Fibroblast of villous mesenchyme (primary cell): ENCODE data around the gene CACNA1A. TPM values are rescaled to one million over a fixed set of nuclear protein-coding genes. Genes with fewer than 3 reads are reported as not detected.

Experiments used
- DNase-seq: peaks from one replicate; pipeline ENCODE4 v3.0.0-alpha.2; 2010; ENCODE audit warnings: low read depth
- H3K4me3 ChIP-seq: 2 replicates; pipeline ENCODE4 v1.5.1; 2011; ENCODE audit warnings: low read depth, mild to moderate bottlenecking, low read length
- total RNA-seq: library from RNA; depleted of rRNA; stranded (reverse); fragments of >200 nt; gene quantifications from 2 replicates; pipeline ENCODE4 v1.2.3, GENCODE V29; 2012
- TF ChIP-seq, protein P1 (sequence below): IDR thresholded peaks from 2 replicates; pipeline ENCODE4 v1.5.1; 2012; ENCODE audit warnings: low read depth, mild to moderate bottlenecking, low read length; ENCODE audit not compliant: insufficient read depth

The CACNA1A gene
- total RNA-seq, 1 donor: 0.43 TPM

DNA sequence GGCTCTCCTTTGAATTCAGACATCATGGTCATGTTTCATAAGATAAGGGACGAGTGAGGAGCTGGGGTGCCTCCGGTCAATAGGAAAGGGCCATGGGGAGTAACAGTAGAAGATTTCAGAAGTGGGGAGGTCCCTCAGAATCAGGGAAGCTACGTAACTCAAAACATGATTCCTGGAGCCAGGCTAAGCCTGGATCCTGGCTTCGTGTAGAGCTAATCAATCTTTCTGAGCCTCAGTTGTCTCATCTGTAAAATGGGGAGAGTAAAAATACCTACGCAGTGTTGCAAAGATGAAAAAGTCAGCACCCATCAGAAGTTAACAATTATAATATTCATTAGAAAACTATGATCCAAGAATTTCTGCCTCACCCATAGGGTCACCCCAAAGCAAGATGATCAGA is 106.5 kb downstream of the CACNA1A start:
- DNase-seq: no peak
- TF ChIP-seq, protein P1, sequence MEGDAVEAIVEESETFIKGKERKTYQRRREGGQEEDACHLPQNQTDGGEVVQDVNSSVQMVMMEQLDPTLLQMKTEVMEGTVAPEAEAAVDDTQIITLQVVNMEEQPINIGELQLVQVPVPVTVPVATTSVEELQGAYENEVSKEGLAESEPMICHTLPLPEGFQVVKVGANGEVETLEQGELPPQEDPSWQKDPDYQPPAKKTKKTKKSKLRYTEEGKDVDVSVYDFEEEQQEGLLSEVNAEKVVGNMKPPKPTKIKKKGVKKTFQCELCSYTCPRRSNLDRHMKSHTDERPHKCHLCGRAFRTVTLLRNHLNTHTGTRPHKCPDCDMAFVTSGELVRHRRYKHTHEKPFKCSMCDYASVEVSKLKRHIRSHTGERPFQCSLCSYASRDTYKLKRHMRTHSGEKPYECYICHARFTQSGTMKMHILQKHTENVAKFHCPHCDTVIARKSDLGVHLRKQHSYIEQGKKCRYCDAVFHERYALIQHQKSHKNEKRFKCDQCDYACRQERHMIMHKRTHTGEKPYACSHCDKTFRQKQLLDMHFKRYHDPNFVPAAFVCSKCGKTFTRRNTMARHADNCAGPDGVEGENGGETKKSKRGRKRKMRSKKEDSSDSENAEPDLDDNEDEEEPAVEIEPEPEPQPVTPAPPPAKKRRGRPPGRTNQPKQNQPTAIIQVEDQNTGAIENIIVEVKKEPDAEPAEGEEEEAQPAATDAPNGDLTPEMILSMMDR: no peak
- H3K4me3 ChIP-seq: no peak overlapping the region

DNA sequence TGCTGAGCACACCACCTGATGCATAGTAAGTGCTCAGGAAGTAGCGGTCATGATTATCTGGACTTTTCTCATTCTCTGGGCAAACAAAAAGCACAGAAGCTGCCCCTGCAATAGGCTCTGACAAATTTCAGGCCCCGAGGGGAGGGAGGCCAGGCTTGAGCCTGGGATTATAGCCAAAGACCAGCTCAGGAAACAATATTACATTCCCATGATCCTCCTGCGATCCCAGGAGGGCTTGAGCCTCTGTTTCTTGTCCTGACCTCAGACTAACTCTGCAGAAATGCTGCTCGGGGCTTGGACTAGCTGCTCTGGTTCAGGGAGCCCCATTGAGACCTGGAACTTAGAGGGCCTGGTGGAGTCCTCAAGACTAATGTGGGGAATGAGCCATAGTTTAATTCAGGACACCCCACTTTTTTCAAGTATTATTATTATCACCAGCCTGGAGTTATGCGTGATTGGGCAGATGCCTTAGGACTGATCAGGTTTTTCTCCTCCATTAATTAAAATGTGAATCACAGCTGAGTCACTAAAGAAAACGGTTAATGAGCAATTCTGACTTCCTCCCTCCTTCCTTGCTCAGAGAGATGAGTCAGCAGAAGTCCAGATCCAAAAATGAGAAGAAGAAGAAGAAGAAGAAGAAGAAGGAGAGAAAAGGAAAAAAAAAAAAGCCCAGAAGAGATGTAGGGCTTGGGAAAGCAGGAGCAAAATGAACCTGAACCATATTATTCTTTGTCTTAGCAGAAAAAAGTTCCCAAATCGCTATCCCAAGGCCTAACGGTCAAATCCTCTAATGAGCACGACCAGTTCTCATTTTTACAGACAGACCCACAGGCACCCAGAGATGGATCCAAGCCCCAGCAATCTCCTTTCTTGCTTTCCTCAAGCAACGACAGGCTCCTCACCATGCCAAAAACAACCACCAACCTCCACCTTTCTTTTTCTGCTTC is 107.2 kb downstream of the CACNA1A start:
- peak; percentile 53 for DNase-seq
- no peak overlapping the region for H3K4me3 ChIP-seq
- TF ChIP-seq, protein P1: no peak

DNA sequence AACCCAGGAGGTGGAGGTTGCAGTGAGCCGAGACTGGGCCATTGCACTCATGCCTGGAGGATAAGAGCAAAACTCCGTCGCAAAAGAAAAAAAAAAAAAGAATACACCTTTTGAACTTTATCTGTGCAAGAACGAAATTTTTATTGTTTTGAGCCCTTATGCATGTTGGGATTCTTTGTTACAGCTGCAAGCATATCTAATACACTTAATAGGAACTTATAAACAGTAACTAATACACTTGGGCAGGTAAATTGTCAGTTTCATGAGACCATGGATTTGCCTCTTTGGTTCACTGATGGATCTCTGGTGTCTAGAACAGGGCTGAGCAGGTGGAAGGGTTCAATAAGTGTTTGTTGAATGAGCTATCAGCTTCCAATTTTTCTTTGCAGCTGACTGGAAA is 108.1 kb downstream of the CACNA1A start:
- TF ChIP-seq, protein P1: no peak
- no peak for DNase-seq
- H3K4me3 ChIP-seq: no peak overlapping the region

DNA sequence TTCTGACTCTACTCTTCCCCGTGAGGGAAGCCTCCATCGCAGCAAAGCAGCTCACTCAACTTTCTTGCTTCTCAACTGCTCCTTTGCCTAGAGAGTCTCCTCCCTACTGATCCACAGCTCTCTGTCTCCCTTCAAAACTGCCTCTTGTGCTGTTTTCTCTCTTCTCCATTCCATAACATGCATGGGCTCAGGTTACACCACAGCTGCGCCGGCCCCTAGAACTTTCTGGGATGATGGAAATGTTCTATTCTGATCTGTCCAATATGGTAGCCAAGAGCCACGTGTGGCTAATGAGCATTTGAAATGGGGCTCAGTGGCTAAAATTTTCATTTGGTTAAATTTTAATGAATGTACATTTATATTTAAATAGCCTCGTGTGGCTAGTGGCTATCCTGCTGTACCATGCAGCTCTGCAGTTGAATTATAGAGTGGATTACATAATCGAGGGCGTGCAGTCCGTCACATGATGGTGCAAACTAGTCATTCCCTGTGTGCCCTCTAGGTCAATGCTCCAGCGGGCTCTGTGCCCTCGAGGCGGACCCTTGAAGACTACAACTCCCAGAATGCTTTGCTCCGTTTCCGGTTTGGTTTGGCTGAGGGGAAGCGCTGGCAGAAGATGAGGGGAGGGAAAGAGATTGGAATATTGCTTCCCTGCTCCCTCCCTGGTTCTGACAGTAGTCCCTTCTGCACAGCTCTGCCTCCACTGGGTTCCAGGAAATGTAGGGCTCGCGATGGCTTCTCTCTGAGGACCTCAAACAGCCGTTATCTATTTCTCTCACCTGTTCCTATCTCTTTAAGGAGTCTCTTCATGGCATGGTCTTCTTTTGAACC is 109.8 kb downstream of the CACNA1A start:
- H3K4me3 ChIP-seq: no peak overlapping the region
- DNase-seq: peak; percentile 70
- TF ChIP-seq, protein P1: no peak

DNA sequence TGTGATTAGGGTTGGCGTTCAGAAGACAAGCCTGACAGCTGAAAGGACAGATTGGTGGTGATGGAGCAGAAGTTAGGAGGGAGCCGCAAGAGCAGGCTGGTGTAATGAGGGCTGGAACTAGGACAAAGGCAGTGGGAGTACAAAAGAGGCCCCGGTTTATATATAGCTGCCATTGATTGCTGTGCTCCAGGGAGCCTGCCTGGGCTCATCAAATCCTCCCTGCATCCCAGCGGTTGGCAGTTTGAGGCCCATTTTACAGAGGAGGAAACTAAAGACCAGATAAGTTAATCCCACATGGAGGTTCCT is 123.7 kb downstream of the CACNA1A start:
- no peak for DNase-seq

DNA sequence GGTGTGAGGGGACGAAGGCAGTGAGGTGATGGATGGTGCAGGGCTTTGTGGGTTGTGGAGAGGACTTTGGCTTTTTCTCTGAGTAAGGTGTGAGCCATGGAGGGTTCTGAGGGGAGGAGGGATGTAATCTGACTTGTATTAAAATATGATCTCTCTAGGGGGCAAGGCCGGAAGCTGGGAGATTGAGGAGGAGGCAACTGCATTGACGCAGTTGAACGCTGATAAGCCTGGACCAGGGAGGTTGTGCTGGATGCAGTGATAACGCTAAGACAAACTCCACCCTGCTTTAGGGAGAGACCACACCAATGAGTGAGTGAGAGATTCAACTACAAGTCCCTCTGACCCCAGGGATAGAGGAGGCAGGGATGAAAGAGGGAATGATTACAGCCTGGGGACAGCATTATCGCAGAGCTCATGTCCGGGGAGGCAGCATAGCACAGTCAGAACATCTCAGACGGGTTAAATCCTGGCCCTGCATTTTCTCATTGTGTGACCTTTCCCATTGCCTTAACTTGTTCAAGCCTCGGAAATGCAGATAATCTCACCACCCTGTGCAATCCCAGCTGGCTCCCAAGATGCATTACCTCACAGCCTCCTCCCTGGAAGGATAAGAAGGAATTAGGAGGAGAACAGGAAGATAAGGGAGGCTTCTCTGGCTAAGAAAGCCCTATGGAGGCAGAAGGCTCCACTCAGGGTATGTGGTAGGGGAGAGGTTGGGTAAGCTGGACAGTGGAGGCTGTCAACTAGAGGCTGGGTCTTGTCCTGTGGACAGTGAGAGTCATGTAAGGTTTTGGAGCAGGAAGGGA is 124.2 kb downstream of the CACNA1A start:
- TF ChIP-seq, protein P1: no peak
- DNase-seq: no peak
- H3K4me3 ChIP-seq: no peak overlapping the region

More for the DNA sequence above, 123.7 kb downstream of the CACNA1A start:
- H3K4me3 ChIP-seq: no peak overlapping the region
- TF ChIP-seq, protein P1: no peak
